GM23248 (cell line): ENCODE measurements around the gene WNT2. TPM values are rescaled to one million over a fixed set of nuclear protein-coding genes. Genes with fewer than 3 reads are reported as not detected.

Source experiments
- DNase-seq: peaks from one replicate; pipeline ENCODE4 v3.0.0-alpha.2; 2015
- H2AFZ ChIP-seq: fragments of 200-600 bp; sonication (generic); 2 replicates; pipeline ENCODE4 v1.6.1; 2016; ENCODE audit warnings: antibody characterized with exemption
- H3F3A ChIP-seq: fragments of 200-600 bp; sonication (generic); 2 replicates; pipeline ENCODE4 v1.6.1; 2016; ENCODE audit warnings: mild to moderate bottlenecking, antibody characterized with exemption, mixed run types; ENCODE audit not compliant: insufficient read depth
- H3K27ac ChIP-seq: fragments of 200-600 bp; sonication (generic); 2 replicates; pipeline ENCODE4 v1.5.1; 2016; ENCODE audit warnings: mild to moderate bottlenecking
- H3K27me3 ChIP-seq: fragments of 200-600 bp; sonication (generic); replicated peaks from 2 replicates; pipeline ENCODE4 v1.6.1; 2016; ENCODE audit warnings: mild to moderate bottlenecking; ENCODE audit not compliant: insufficient read depth
- H3K36me3 ChIP-seq: fragments of 200-600 bp; sonication (generic); 2 replicates; pipeline ENCODE4 v1.6.1; 2016; ENCODE audit warnings: low read depth, mild to moderate bottlenecking
- H3K4me1 ChIP-seq: fragments of 200-600 bp; sonication (generic); 2 replicates; pipeline ENCODE4 v1.6.1; 2016; ENCODE audit warnings: mild to moderate bottlenecking; ENCODE audit not compliant: insufficient read depth
- H3K4me2 ChIP-seq: fragments of 200-600 bp; sonication (generic); one replicate; pipeline ENCODE4 v1.6.1; 2016; ENCODE audit warnings: mild to moderate bottlenecking; ENCODE audit not compliant: unreplicated experiment
- H3K4me3 ChIP-seq: fragments of 200-600 bp; sonication (generic); 2 replicates; pipeline ENCODE4 v1.5.1; 2016; ENCODE audit warnings: mild to moderate bottlenecking
- H3K79me2 ChIP-seq: fragments of 200-600 bp; sonication (generic); 2 replicates; pipeline ENCODE4 v1.6.1; 2016; ENCODE audit warnings: mild to moderate bottlenecking; ENCODE audit not compliant: insufficient read depth
- H3K9ac ChIP-seq: fragments of 200-600 bp; sonication (generic); 2 replicates; pipeline ENCODE4 v1.6.1; 2016; ENCODE audit warnings: mild to moderate bottlenecking
- H3K9me2 ChIP-seq: fragments of 200-600 bp; sonication (generic); 2 replicates; pipeline ENCODE4 v1.6.1; 2016; ENCODE audit warnings: mixed run types, mild to moderate bottlenecking, moderate library complexity; ENCODE audit not compliant: insufficient read depth
- H3K9me3 ChIP-seq: fragments of 200-600 bp; sonication (generic); one replicate; pipeline ENCODE4 v1.6.1; 2017; ENCODE audit warnings: low read depth
- H4K20me1 ChIP-seq: fragments of 200-600 bp; sonication (generic); 2 replicates; pipeline ENCODE4 v1.6.0; 2016; ENCODE audit not compliant: insufficient read depth
- EZH2 ChIP-seq: fragments of 200-600 bp; sonication (generic); IDR thresholded peaks from 2 replicates; pipeline ENCODE4 v1.6.1; 2018; ENCODE audit warnings: antibody characterized with exemption, mild to moderate bottlenecking; ENCODE audit not compliant: insufficient read depth, poor library complexity, severe bottlenecking
- EZH2phosphoT487 ChIP-seq: fragments of 200-600 bp; sonication (generic); IDR thresholded peaks from 2 replicates; pipeline ENCODE4 v1.6.1; 2018; ENCODE audit warnings: antibody characterized with exemption, moderate library complexity, mild to moderate bottlenecking, low read depth; ENCODE audit not compliant: insufficient read depth
- WGBS, 2 experiments: methylation state at CpG; one replicate each; pipeline ENCODE4 v1.1.6; 2015 to 2017; ENCODE audit warnings: low lambda C conversion rate in 2 of 2, low coverage in 1 of 2; ENCODE audit errors: missing lambda C conversion rate in 2 of 2; 5-methylcytosine and 5-hydroxymethylcytosine counted together
- in situ Hi-C: fragments of 300-500 bp; cut with MboI; formaldehyde crosslinking; loops from 2 replicates; pipeline ENCODE4 v1.15.0; 2020
- polyA plus RNA-seq: library from polyadenylated mRNA; unstranded; fragments of >200 nt; fragmentation: Nextera tagmentation; extraction: Ambion mirVana; gene quantifications from 2 replicates; pipeline ENCODE4 v1.2.1, GENCODE V29; 2016
- total RNA-seq: library from RNA; depleted of rRNA; stranded (reverse); fragments of >200 nt; shearing (Covaris generic); gene quantifications from 2 replicates; pipeline ENCODE4 v1.2.3, GENCODE V29; 2014

The WNT2 gene
- total and polyA plus RNA-seq, 2 experiments from 2014 or later, result 1.3 to 2.8 TPM

DNA sequence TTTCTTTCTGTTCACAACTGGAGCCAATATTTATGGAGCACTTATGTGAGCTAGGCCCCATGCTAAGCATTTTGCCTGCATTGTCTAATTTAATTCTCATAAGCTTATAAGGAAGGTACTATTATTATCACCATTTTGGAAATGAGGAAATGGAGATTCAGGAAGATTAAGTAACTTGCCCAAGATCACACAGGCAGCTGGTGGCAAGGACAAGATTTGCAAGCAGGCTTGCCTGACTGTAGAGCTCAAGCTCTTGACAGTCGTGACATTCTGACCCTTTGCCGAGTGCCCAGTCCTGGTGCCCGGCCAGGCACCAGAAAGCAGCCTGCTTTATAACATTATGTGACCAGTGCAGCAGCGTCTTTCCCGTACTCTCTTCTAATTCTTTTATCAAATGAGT, 38.2 kb downstream of the WNT2 start:
- Histone ChIP-seq H4K20me1 (no peaks in the 10 kb centered on the region), H3K9ac (no peak overlapping the region), H3K9me3 (no peaks in the 10 kb centered on the region), H3K27ac (peak overlapping the region; percentile 84), H3F3A (peaks cover 41% of the 10 kb centered on the region), H3K79me2 (no peaks in the 10 kb centered on the region), H3K4me3 (no peak overlapping the region), H3K36me3 (no peaks in the 10 kb centered on the region), H3K9me2 (no peaks in the 10 kb centered on the region), H3K27me3 (no peaks in the 10 kb centered on the region), H2AFZ (peak overlapping the region; percentile 49; the same call in 1 of the 2 replicates), H3K4me2 (peak overlapping the region; percentile 19), H3K4me1 (peaks cover 41% of the 10 kb centered on the region)
- DNase-seq, result no peak
- WGBS, 2 experiments, result 84 to 90% methylated on average over 5 of the region's 5 CpGs
- in situ Hi-C loops, result no loop called here
- no peak for TF ChIP-seq EZH2phosphoT487
- no peak for TF ChIP-seq EZH2

DNA sequence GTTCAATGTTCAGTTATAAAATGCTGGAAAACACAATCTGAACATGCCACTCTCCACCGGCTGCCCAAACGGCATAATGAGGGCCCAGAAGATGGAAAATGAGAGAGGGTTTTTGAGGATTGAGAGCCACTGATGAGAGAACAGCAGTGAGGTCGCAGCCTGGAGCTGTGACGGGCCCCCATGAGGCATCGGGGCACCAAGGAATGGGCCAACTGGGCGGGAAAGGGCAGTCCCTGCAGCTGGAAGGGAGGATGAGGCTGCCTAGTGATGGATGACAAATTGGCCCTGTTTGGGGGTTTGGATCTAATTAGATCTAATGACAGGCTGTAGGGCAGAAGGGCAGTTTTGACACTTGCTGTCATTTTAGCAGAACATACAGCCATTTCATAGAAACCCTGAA, 39.1 kb downstream of the WNT2 start:
- peak overlapping the region; percentile 48; the same call in 1 of the 2 replicates for H3K9ac ChIP-seq
- 70 to 79% methylated on average over 6 of the region's 6 CpGs for WGBS, 2 experiments
- H3K36me3 ChIP-seq, result no peaks in the 10 kb centered on the region
- H3K27me3 ChIP-seq, result no peaks in the 10 kb centered on the region
- in situ Hi-C loops, result no loop called here
- H3F3A ChIP-seq, result peaks cover 41% of the 10 kb centered on the region
- DNase-seq, result no peak
- H3K4me2 ChIP-seq, result peak overlapping the region; percentile 19
- H3K79me2 ChIP-seq, result no peaks in the 10 kb centered on the region
- H3K27ac ChIP-seq, result peak overlapping the region; percentile 84
- H4K20me1 ChIP-seq, result no peaks in the 10 kb centered on the region
- no peaks in the 10 kb centered on the region for H3K9me2 ChIP-seq
- H3K4me3 ChIP-seq, result no peak overlapping the region
- no peak overlapping the region for H2AFZ ChIP-seq
- TF ChIP-seq EZH2 (no peak), EZH2phosphoT487 (no peak)
- no peaks in the 10 kb centered on the region for H3K9me3 ChIP-seq
- peaks cover 41% of the 10 kb centered on the region for H3K4me1 ChIP-seq

DNA sequence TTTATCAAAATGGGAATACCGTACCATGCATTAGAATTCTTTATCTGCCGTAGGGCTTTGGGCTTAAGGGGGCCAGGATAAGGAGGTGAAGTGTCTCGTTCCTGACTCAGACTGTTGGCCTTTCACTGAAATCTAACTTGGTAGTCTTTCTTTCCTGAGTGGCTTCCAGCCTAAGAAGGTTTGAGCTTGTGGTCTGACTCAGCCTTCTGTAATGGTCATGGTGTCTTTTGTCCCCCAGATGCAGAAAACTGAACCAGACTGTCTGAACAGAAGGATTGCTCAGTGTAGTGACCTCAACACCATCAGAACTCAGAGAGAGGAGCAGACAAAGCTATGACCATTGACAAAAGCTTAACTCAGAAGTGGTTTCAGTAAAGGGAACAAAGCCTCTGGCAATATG, 39.5 kb downstream of the WNT2 start:
- Histone ChIP-seq H3K9ac (peak overlapping the region; percentile 48; the same call in 1 of the 2 replicates), H3K27ac (peak overlapping the region; percentile 84), H2AFZ (no peak overlapping the region), H3K4me1 (peaks cover 41% of the 10 kb centered on the region), H3K9me3 (no peaks in the 10 kb centered on the region), H3K9me2 (no peaks in the 10 kb centered on the region), H3K36me3 (no peaks in the 10 kb centered on the region), H3F3A (peaks cover 41% of the 10 kb centered on the region), H3K27me3 (no peaks in the 10 kb centered on the region), H3K4me2 (peak overlapping the region; percentile 30), H4K20me1 (no peaks in the 10 kb centered on the region), H3K4me3 (no peak overlapping the region), H3K79me2 (no peaks in the 10 kb centered on the region)
- in situ Hi-C loops, result no loop called here
- peak; percentile 94 for DNase-seq
- WGBS, 2 experiments, result 11 to 14% methylated on average over 3 of the region's 3 CpGs
- TF ChIP-seq EZH2phosphoT487, result no peak
- TF ChIP-seq EZH2, result no peak

DNA sequence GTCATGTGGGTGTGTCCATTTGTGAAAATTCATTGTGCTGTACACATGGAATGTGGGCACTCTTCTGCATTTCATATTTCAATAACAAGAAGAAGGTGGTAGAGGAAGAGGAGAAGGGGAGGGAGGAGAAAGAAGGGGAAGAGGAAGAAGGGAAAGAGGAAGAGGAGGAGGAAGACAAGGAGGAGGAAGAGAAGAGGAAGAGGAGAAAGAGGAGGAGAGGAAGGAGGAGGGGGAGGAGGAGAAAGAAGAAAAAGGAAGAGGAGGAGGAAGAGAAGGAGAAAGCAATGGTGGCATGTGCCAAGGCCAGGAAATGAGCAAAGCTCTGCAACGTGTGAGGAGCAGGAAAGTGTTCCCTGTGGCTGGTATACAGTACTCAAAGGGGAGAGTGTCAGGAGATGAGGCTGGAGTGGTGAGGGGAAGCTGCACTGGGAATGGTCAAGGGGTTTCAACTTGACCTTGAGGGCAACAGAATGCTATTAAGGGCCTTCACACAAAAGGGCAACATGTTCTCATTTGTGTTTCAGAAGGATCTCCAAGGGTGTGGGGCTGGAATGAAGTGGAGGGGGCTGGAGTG, 40.5 kb downstream of the WNT2 start:
- Histone ChIP-seq H3K27ac (no peak overlapping the region), H3K4me2 (no peak overlapping the region), H3K9me2 (no peaks in the 10 kb centered on the region), H2AFZ (no peak overlapping the region), H3F3A (peaks cover 41% of the 10 kb centered on the region), H3K79me2 (no peaks in the 10 kb centered on the region), H3K4me3 (no peak overlapping the region), H3K9me3 (no peaks in the 10 kb centered on the region), H3K36me3 (no peaks in the 10 kb centered on the region), H3K4me1 (peaks cover 41% of the 10 kb centered on the region), H4K20me1 (no peaks in the 10 kb centered on the region), H3K27me3 (no peaks in the 10 kb centered on the region), H3K9ac (no peak overlapping the region)
- TF ChIP-seq EZH2 (no peak), EZH2phosphoT487 (no peak)
- no peak for DNase-seq
- in situ Hi-C loops, result no loop called here
- 29 to 32% methylated on average over 1 of the region's 1 CpG for WGBS, 2 experiments

DNA sequence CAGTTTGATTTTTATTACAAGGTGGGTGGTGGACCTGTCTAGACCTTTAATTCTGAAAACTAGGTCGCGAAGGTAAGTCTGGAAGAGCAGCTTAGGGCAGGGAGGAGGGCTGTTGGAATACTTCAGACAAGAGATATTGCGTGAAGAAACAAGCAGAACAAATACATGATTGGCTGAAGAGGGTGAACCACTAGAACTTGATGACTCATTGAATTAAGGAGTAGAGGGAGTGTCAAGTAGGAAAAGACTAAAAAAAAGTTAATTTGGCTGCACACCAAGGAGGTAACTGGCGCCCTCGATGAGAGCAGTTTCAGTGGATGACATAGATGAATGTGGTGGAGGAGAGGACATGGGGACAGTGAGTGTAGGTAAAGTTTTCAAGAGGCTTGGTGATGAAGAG, 41.3 kb downstream of the WNT2 start:
- H3K4me2 ChIP-seq, result no peak overlapping the region
- DNase-seq, result peak; percentile 30
- H2AFZ ChIP-seq, result no peak overlapping the region
- WGBS, 2 experiments, result 77 to 78% methylated on average over 5 of the region's 5 CpGs
- peaks cover 41% of the 10 kb centered on the region for H3F3A ChIP-seq
- no peaks in the 10 kb centered on the region for H3K9me3 ChIP-seq
- no peaks in the 10 kb centered on the region for H3K27me3 ChIP-seq
- H3K79me2 ChIP-seq, result no peaks in the 10 kb centered on the region
- H3K4me1 ChIP-seq, result peaks cover 41% of the 10 kb centered on the region
- no peak for TF ChIP-seq EZH2phosphoT487
- H4K20me1 ChIP-seq, result no peaks in the 10 kb centered on the region
- in situ Hi-C loops, result no loop called here
- H3K4me3 ChIP-seq, result no peak overlapping the region
- H3K36me3 ChIP-seq, result no peaks in the 10 kb centered on the region
- no peak overlapping the region for H3K9ac ChIP-seq
- no peaks in the 10 kb centered on the region for H3K9me2 ChIP-seq
- no peak overlapping the region for H3K27ac ChIP-seq
